Mammary epithelial cell (primary cell): Measurements from ENCODE around the gene MAPK1.

Experiments
- CTCF ChIP-seq, 2 donors: IDR thresholded peaks in 1 of 2; conservative IDR thresholded peaks in 1 of 2; 2 replicates each; pipeline ENCODE4 v1.5.1; 2011 to 2012; ENCODE audit warnings: inconsistent platforms in 2 of 2, low read length in 2 of 2, mild to moderate bottlenecking in 2 of 2, control low read depth in 1 of 2, low read depth in 1 of 2; ENCODE audit not compliant: insufficient read depth in 1 of 2; ENCODE audit errors: extremely low read depth in 1 of 2
- EZH2 ChIP-seq: IDR thresholded peaks from 2 replicates; pipeline ENCODE4 v1.6.1; 2012; ENCODE audit warnings: low read length, inconsistent platforms, borderline replicate concordance

- TF ChIP-seq CTCF (conservative IDR thresholded peaks at IDR 0.05 in 1 of 2, IDR thresholded peaks at IDR 0.05 in 1 of 2; ENCODE audit: extremely low read depth in 1 of 2, insufficient read depth in 1 of 2, low read depth in 1 of 2, low read length in 2 of 2): no peak
- TF ChIP-seq EZH2: no peak
Measured at GRCh38 chr22:21766691-21767462, 100.6 kb downstream of the MAPK1 start.
